Measurements from ENCODE around the gene ARHGEF10L.

The ARHGEF10L gene

DNA sequence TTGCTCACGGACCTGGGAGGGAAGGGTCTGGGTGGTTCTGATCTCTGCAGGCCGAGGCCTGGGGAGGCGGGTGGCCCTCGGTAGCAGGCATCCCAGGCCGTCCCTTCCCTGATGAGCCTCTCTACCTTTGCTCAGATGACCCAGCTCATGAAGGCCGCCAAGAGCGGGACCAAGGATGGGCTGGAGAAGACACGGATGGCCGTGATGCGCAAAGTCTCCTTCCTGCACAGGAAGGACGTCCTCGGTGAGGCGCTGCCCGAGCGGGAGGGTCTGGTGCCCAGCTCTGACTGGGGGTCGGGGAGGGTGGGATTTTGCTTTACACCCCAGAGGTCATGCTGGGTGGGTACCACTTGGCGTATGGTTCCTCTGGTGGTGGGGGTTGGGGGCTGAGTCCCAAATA lies 76.5 kb downstream of the ARHGEF10L start:
- no peak overlapping the region for H3K4me3 ChIP-seq (ENCODE audit: low read depth, low read length)
- H3K4me1 ChIP-seq, result no peaks in the 10 kb centered on the region
- H3K27me3 ChIP-seq, result no peaks in the 10 kb centered on the region
- TF ChIP-seq, protein P1, sequence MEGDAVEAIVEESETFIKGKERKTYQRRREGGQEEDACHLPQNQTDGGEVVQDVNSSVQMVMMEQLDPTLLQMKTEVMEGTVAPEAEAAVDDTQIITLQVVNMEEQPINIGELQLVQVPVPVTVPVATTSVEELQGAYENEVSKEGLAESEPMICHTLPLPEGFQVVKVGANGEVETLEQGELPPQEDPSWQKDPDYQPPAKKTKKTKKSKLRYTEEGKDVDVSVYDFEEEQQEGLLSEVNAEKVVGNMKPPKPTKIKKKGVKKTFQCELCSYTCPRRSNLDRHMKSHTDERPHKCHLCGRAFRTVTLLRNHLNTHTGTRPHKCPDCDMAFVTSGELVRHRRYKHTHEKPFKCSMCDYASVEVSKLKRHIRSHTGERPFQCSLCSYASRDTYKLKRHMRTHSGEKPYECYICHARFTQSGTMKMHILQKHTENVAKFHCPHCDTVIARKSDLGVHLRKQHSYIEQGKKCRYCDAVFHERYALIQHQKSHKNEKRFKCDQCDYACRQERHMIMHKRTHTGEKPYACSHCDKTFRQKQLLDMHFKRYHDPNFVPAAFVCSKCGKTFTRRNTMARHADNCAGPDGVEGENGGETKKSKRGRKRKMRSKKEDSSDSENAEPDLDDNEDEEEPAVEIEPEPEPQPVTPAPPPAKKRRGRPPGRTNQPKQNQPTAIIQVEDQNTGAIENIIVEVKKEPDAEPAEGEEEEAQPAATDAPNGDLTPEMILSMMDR (IDR thresholded peaks at IDR 0.05; ENCODE audit: low read depth, low read length), result no peak
- H3K9me3 ChIP-seq, result no peaks in the 10 kb centered on the region
- no peak for DNase-seq
- H3K36me3 ChIP-seq, result no peaks in the 10 kb centered on the region

DNA sequence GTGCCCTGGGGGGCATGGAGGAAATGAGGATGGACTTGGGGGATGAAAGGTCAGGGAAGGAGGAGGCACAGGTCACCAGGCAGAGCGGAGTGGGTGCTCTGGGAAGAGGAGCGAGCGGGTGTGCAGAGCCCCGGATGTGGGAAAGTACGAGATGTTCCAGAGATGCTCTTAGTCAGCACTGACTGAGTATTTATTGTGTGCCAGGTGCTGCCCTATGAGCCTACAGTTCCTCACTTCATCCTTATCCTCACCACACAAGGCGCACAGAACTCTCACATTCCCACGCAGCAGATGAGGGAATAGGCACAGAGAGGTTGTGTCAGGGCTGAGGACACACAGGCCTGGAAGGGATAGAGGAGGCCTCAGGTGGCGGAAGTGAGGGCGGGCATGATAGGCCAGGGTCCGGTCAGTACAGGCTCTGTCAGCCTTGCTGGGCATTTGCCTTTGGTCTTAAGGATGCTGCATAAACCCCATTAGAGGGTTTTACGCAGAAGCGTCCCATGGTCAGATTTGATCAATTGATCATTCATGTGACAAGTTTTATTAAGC lies 77.3 kb downstream of the ARHGEF10L start:
- DNase-seq, result no peak
- H3K9me3 ChIP-seq, result no peaks in the 10 kb centered on the region
- H3K4me1 ChIP-seq, result no peaks in the 10 kb centered on the region
- TF ChIP-seq, protein P1 (IDR thresholded peaks at IDR 0.05; ENCODE audit: low read depth, low read length), result no peak
- H3K4me3 ChIP-seq (ENCODE audit: low read depth, low read length), result no peak overlapping the region
- no peaks in the 10 kb centered on the region for H3K27me3 ChIP-seq
- no peaks in the 10 kb centered on the region for H3K36me3 ChIP-seq

DNA sequence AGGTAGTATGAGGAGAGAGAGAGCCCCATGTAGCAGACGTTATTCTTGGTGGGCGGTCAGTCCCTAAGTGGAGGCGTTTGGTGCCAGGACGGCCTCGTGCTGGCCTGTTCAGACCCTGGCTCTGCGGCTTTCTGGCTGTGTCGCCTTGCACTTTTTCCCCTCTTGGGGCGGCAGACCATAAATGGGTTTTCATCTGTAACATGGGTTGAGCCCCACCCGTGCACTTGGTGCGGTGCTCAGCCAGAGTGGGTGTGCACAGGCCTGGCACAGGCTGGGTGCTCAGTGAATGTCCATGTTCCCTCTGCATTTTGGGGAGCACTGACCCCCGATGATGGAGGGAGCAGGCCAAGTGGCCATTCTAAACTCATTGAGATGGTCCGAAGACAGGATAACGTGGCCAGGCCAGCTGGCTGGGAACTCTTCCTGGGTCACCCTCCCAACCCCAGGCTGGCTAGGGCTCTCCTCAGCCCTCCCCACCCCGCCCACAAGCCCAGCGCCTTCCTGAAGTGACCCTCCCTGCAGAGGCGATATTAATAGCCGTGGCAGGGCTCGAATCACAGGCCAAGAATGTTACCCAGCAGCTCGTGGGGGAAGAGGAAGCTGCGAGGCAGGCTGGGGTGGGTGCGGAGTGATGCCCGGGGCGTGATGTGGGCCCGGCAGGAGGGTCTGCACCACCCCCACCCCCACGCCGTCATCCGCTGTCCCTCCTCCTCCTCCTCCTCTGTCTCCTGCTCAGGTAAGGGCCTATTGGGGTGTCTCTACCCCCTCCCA lies 78.5 kb downstream of the ARHGEF10L start:
- Histone ChIP-seq H3K36me3 (no peaks in the 10 kb centered on the region), H3K4me1 (no peaks in the 10 kb centered on the region), H3K9me3 (no peaks in the 10 kb centered on the region), H3K4me3 (ENCODE audit: low read depth, low read length) (no peak overlapping the region), H3K27me3 (no peaks in the 10 kb centered on the region)
- no peak for DNase-seq
- TF ChIP-seq, protein P1 (IDR thresholded peaks at IDR 0.05; ENCODE audit: low read depth, low read length), result no peak

DNA sequence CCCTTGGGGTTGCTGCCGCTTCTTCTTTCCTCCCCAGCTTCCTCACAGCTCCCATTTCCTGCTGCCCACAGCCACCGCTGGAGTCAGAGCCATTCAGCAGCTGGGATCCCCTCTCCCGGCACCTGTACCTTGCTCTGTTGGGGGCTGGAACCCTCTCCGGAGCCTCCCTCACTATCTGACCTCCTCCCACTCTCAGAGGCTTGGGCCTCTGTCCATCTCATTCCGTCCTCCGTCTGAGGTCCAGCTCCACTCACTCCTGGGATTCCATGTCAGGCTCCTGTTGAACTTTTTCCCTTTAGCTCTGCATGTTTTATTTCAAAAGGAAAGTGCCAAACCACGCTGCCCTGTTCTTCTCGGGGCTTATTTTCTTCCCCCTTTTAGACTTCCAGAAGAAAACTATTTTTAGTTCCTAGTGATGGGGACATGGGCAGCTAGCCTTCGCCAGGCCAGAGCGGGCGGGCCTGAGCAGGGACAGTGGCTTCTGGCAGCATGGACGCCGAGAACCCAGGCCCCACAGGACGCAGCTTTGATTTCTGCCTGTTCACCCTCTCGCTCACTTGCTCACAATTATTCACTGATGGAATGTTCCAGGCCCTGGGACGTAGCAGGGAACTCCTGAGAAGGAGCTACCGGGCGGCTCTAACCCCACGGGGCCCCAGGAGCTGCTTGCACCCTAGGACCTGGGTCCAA lies 79.2 kb downstream of the ARHGEF10L start:
- no peaks in the 10 kb centered on the region for H3K27me3 ChIP-seq
- H3K4me1 ChIP-seq, result no peaks in the 10 kb centered on the region
- no peaks in the 10 kb centered on the region for H3K36me3 ChIP-seq
- DNase-seq, result no peak
- TF ChIP-seq, protein P1 (IDR thresholded peaks at IDR 0.05; ENCODE audit: low read depth, low read length), result no peak
- no peaks in the 10 kb centered on the region for H3K9me3 ChIP-seq
- no peak overlapping the region for H3K4me3 ChIP-seq (ENCODE audit: low read depth, low read length)

DNA sequence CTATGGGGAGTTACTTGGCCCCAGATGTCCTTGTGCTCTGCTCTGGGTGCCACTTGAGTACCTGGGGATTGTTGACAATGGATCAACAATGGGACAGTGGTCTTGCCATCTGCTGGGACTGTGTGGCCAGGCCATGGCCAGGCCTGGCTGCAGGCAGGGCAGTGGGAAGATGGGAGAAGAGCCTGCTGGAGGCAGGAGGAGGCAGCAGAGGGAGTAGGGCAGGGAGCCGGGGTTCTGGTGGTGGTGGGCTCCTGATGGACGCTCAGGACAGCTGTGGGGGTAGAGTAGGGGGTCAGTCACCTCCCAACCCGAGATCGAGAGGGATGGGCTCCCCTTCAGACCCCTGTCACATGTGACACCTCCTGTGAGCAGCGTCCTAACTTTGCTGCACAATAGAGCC lies 81.0 kb downstream of the ARHGEF10L start:
- Histone ChIP-seq H3K36me3 (no peaks in the 10 kb centered on the region), H3K4me3 (ENCODE audit: low read depth, low read length) (no peak overlapping the region), H3K27me3 (no peaks in the 10 kb centered on the region), H3K9me3 (no peaks in the 10 kb centered on the region), H3K4me1 (no peaks in the 10 kb centered on the region)
- no peak for DNase-seq
- TF ChIP-seq, protein P1 (IDR thresholded peaks at IDR 0.05; ENCODE audit: low read depth, low read length), result no peak

DNA sequence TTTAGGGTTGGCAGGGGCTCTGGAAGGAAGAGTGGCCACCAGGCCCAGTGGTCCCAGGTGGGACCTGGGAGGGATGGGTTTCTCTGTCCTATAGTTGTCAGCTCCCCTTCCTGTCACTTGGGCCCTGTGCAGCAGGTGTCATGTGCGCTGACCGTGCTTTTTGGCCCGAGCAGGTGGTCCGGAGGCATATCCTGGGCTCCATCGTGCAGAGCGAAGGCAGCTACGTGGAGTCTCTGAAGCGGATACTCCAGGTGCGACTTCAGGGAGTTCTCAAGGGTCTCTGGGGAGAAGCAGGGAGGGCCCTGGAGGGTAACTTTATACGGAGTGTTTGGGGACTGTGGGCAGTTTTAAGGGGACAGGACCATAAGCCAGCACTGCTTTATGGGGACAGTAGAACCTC lies 82.2 kb downstream of the ARHGEF10L start:
- TF ChIP-seq, protein P1 (IDR thresholded peaks at IDR 0.05; ENCODE audit: low read depth, low read length), result no peak
- no peaks in the 10 kb centered on the region for H3K27me3 ChIP-seq
- no peaks in the 10 kb centered on the region for H3K4me1 ChIP-seq
- no peak overlapping the region for H3K4me3 ChIP-seq (ENCODE audit: low read depth, low read length)
- H3K9me3 ChIP-seq, result no peaks in the 10 kb centered on the region
- no peaks in the 10 kb centered on the region for H3K36me3 ChIP-seq
- DNase-seq, result no peak

All from BE2C (cell line).